ENCODE data around the gene TBX15.

GRCh38 chr1:118890851-118891384, 97.2 kb downstream of the TBX15 start:
- no peak for TF ChIP-seq EZH2 (IDR thresholded peaks at IDR 0.05; ENCODE audit: insufficient read depth, poor library complexity, severe bottlenecking)
- TF ChIP-seq EZH2phosphoT487 (IDR thresholded peaks at IDR 0.05; ENCODE audit: insufficient read depth, low read depth) = no peak

All from GM23248 (cell line).